Adrenal gland (tissue), 12 donors: ENCODE data around the gene ZBTB7C. TPM values are rescaled to one million over a fixed set of nuclear protein-coding genes. Genes with fewer than 3 reads are reported as not detected.

ENCODE experiments used
- DNase-seq, 7 donors: peaks; one replicate each; pipeline ENCODE4 v3.0.0-alpha.2; 2019 to 2020
- H3K27ac ChIP-seq, 5 donors: fragments of 200-600 bp; sonication (generic) in 4 of 5; 1 replicate in 3 of 5; 2 replicates in 2 of 5; pipeline versions ENCODE4 v1.5.1 to v1.8.0; 2016 to 2020; ENCODE audit warnings: mild to moderate bottlenecking in 1 of 5
- H3K27me3 ChIP-seq: fragments of 200-600 bp; 2 replicates; pipeline ENCODE4 v1.8.0; 2021
- H3K36me3 ChIP-seq, 2 donors: fragments of 200-600 bp; replicated peaks in 1 of 2; 1 replicate in 1 of 2; 2 replicates in 1 of 2; pipeline versions ENCODE4 v1.5.1 to v1.8.0; 2018 to 2022
- H3K4me1 ChIP-seq, 2 donors: fragments of 200-600 bp; replicated peaks in 1 of 2; 1 replicate in 1 of 2; 2 replicates in 1 of 2; pipeline versions ENCODE4 v1.5.1 to v1.8.0; 2018 to 2021
- H3K4me3 ChIP-seq, 4 donors: fragments of 200-600 bp; sonication (generic) in 3 of 4; one replicate each; pipeline ENCODE4 v1.5.1; 2016 to 2018
- H3K9me3 ChIP-seq, 3 donors: fragments of 200-600 bp; sonication (generic) in 1 of 3; replicated peaks in 1 of 3; 1 replicate in 2 of 3; 2 replicates in 1 of 3; pipeline versions ENCODE4 v1.5.1 to v1.8.0; 2016 to 2021
- CTCF ChIP-seq, 6 experiments: fragments of 450-650 bp in 4 of 6; fragments of 200-600 bp in 2 of 6; sonication (generic) in 1 of 6; IDR thresholded peaks; 1 replicate in 5 of 6; 2 replicates in 1 of 6; pipeline versions ENCODE4 v1.5.1 to v1.8.0; 2016 to 2021; ENCODE audit warnings: antibody characterized with exemption in 6 of 6, mild to moderate bottlenecking in 2 of 6, moderate library complexity in 1 of 6
- POLR2A ChIP-seq, 2 donors: fragments of 450-650 bp; IDR thresholded peaks; one replicate each; pipeline ENCODE4 v1.6.1; 2017; ENCODE audit warnings: antibody characterized with exemption in 2 of 2, mild to moderate bottlenecking in 2 of 2, moderate library complexity in 1 of 2
- WGBS, 4 donors: extraction: QIAGEN DNeasy Blood & Tissue Kit in 2 of 4; methylation state at CpG; one replicate each; pipeline versions ENCODE4 v1.1.5 to v1.1.7; 2013 to 2017; 5-methylcytosine and 5-hydroxymethylcytosine counted together
- intact Hi-C, 2 donors: fragments of 100-400 bp; cut with DNase I; formaldehyde crosslinking; loops; one replicate each; pipeline versions ENCODE4 v1.14.1 to v1.15.0; 2022 to 2023
- polyA plus RNA-seq, 3 donors: library from polyadenylated mRNA; stranded (reverse); fragments of 200-250 nt in 2 of 3; fragments of 350-450 nt in 1 of 3; fragmentation: Illumina TruSeq in 1 of 3; extraction: RNeasy Lipid Tissue Mini Kit (QIAGEN cat#74804) in 1 of 3; gene quantifications; one replicate each; pipeline ENCODE4 v1.2.3, GENCODE V29; 2013 to 2014
- total RNA-seq, 9 donors: library from RNA; depleted of rRNA in 4 of 9; stranded (reverse); fragments of >200 nt in 4 of 9; fragments of 120-200 nt in 1 of 9; fragmentation: NEBNext Ultra II Directional in 1 of 9; extraction: Animal tissue kit (Norgen Biotek cat#: 25700) in 1 of 9; gene quantifications; one replicate each; pipeline versions ENCODE4 v1.1.0 to v1.2.4, GENCODE V29; 2013 to 2023
- donor health status: healthy with polysubstance abuse.
- donor health status: Bipolar disorder and iron deficiency.
- donor health status: DM: yes; HTN: yes; CAD: no.
- donor health status: DM: no; HTN: no; CAD: no.
- donor health status: DM: no; HTN: no; CAD: no.
- donor health status: DM: yes; HTN: yes; CAD: no.

The ZBTB7C gene
- total and polyA plus RNA-seq, 12 donors = 5.2 to 42.8 (median 26.8) TPM

- H3K27me3 ChIP-seq = no peaks in the 10 kb centered on the region
- H3K9me3 ChIP-seq = no peaks in the 10 kb centered on the region
- DNase-seq = no peak
- no peaks in the 10 kb centered on the region for H3K36me3 ChIP-seq
- H3K4me3 ChIP-seq = no peak overlapping the region
- H3K27ac ChIP-seq = no peak overlapping the region
- TF ChIP-seq POLR2A (IDR thresholded peaks at IDR 0.05) = no peak
- no peak for TF ChIP-seq CTCF (IDR thresholded peaks at IDR 0.05)
- intact Hi-C loops = no loop called here
- 85 to 97% (median 92%) methylated on average over 3 of the region's 3 CpGs for WGBS, 4 donors
- H3K4me1 ChIP-seq = no peaks in the 10 kb centered on the region
Measured at GRCh38 chr18:48043166-48043565, 366.0 kb downstream of the ZBTB7C start.

GRCh38 chr18:48042431-48042830 is 366.8 kb downstream of the ZBTB7C start:
- DNase-seq = no peak
- no peaks in the 10 kb centered on the region for H3K36me3 ChIP-seq
- no peaks in the 10 kb centered on the region for H3K27me3 ChIP-seq
- no peak overlapping the region for H3K4me3 ChIP-seq
- peaks cover 1 to 4% of the 10 kb centered on the region in 2 donors for H3K4me1 ChIP-seq
- intact Hi-C loops = no loop called here
- H3K9me3 ChIP-seq = no peaks in the 10 kb centered on the region
- 80 to 95% (median 87%) methylated on average over 4 of the region's 4 CpGs for WGBS, 4 donors
- TF ChIP-seq POLR2A (IDR thresholded peaks at IDR 0.05) (no peak), CTCF (IDR thresholded peaks at IDR 0.05) (no peak)
- no peak overlapping the region for H3K27ac ChIP-seq

DNA sequence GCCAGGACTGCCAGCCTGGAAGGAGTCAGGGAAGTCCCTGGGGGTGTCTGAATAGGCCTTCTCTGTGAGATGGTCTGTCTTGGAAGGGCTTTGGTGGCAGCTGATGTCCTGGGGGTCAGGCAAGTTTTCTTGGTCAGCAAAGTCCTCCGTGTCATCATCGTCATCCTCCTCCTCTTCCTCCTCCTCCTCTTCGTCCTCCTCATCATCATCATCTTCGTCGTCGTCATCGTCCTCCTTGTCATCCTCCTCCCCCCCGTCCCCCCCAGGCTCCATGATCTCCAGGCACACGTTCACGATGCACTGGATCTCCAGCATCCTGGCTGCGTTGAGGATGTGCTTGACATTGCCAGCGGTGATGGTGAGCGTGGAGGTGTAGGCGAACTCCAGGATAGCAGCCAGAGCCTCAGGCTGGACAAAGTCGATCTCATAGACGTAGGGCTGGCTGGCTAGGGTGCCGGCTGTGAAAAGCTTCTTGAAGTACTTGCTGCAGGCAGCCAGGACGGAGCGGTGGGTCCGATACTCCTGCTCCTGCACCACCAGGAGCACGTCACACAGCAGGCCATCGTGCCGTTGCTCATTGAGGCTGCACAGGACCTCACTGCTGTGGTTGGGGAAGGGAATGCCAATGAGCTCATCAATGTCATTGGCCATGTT is 368.6 kb downstream of the ZBTB7C start:
- Histone ChIP-seq H3K27ac (no peak overlapping the region), H3K36me3 (no peaks in the 10 kb centered on the region), H3K27me3 (no peaks in the 10 kb centered on the region), H3K4me3 (no peak overlapping the region), H3K9me3 (no peaks in the 10 kb centered on the region), H3K4me1 (peaks cover 10 to 18% of the 10 kb centered on the region in 2 donors)
- TF ChIP-seq CTCF (IDR thresholded peaks at IDR 0.05) = no peak
- TF ChIP-seq POLR2A (IDR thresholded peaks at IDR 0.05) = no peak
- WGBS, 4 donors = 95 to 97% (median 97%) methylated on average over 22 to 23 of the region's 23 CpGs
- DNase-seq = no peak
- intact Hi-C loops = no loop called here

GRCh38 chr18:48039769-48040215 is 369.4 kb downstream of the ZBTB7C start:
- Histone ChIP-seq H3K27ac (no peak overlapping the region), H3K9me3 (no peaks in the 10 kb centered on the region), H3K4me3 (no peak overlapping the region), H3K4me1 (peaks cover 13 to 24% of the 10 kb centered on the region in 2 donors), H3K27me3 (no peaks in the 10 kb centered on the region), H3K36me3 (no peaks in the 10 kb centered on the region)
- DNase-seq = no peak
- intact Hi-C loops = loop anchor here in 1 of 2 donors (10.0 kb wide), 1 partner anchor 85 kb away; no protein-coding TSS in a partner anchor
- 85 to 100% (median 95%) methylated on average over 1 to 17 of the region's 17 CpGs for WGBS, 4 donors
- TF ChIP-seq CTCF (IDR thresholded peaks at IDR 0.05) = no peak
- TF ChIP-seq POLR2A (IDR thresholded peaks at IDR 0.05) = no peak
